Central memory CD8-positive, alpha-beta T cell (primary cell): ENCODE results near the gene SECISBP2L.

Experiments used
- ATAC-seq: fragments of 150-1000 bp; cut with Tn5 transposase; replicated peaks from 2 replicates; pipeline ENCODE4 v1.10.0; 2022; ENCODE audit warnings: mild to moderate bottlenecking, moderate FRiP score, moderate number of reproducible peaks; ENCODE audit not compliant: poor library complexity, severe bottlenecking; ENCODE audit errors: extremely low read depth
- DNase-seq, 2 donors: peaks; one replicate each; pipeline ENCODE4 v3.0.0; 2021; ENCODE audit warnings: low spot score in 2 of 2
- H3K27ac Mint-ChIP-seq: one replicate; pipeline ENCODE4 v1.8.0; 2022; ENCODE audit warnings: low read depth, mild to moderate bottlenecking, moderate library complexity, mixed read lengths
- H3K27me3 Mint-ChIP-seq: one replicate; pipeline ENCODE4 v1.8.0; 2022; ENCODE audit warnings: mixed read lengths
- H3K36me3 Mint-ChIP-seq: one replicate; pipeline ENCODE4 v1.8.0; 2022; ENCODE audit warnings: mild to moderate bottlenecking, moderate library complexity, mixed read lengths; ENCODE audit not compliant: insufficient read depth
- H3K4me1 Mint-ChIP-seq: one replicate; pipeline ENCODE4 v1.8.0; 2022; ENCODE audit warnings: mixed read lengths
- H3K4me3 Mint-ChIP-seq: one replicate; pipeline ENCODE4 v1.8.0; 2022; ENCODE audit warnings: mild to moderate bottlenecking, moderate library complexity, mixed read lengths
- H3K9me3 Mint-ChIP-seq: one replicate; pipeline ENCODE4 v1.8.0; 2022; ENCODE audit warnings: mixed read lengths

The SECISBP2L gene

GRCh38 chr15:49044766-49045606 is 1.3 kb downstream of the SECISBP2L start:
- no peaks in the 10 kb centered on the region for H3K9me3 Mint-ChIP-seq
- no peak for DNase-seq
- H3K36me3 Mint-ChIP-seq: peaks cover 13% of the 10 kb centered on the region

GRCh38 chr15:49044002-49044401 is 2.2 kb downstream of the SECISBP2L start:
- Mint-ChIP-seq H3K9me3 (no peaks in the 10 kb centered on the region), H3K4me3 (peak overlapping the region; percentile 98), H3K4me1 (peaks cover 46% of the 10 kb centered on the region), H3K27ac (peak overlapping the region; percentile 67), H3K27me3 (no peaks in the 10 kb centered on the region), H3K36me3 (peaks cover 13% of the 10 kb centered on the region)
- ATAC-seq (no peak), DNase-seq (no peak)

More at GRCh38 chr15:49044766-49045606, 1.3 kb downstream of the SECISBP2L start:
- no peak for ATAC-seq
- H3K4me3 Mint-ChIP-seq: peak overlapping the region; percentile 98
- H3K27me3 Mint-ChIP-seq: no peaks in the 10 kb centered on the region
- H3K27ac Mint-ChIP-seq: peak overlapping the region; percentile 98
- H3K4me1 Mint-ChIP-seq: peaks cover 43% of the 10 kb centered on the region

GRCh38 chr15:49042165-49042564 is 4.1 kb downstream of the SECISBP2L start:
- no peaks in the 10 kb centered on the region for H3K27me3 Mint-ChIP-seq
- ATAC-seq (no peak), DNase-seq (no peak)
- peaks cover 13% of the 10 kb centered on the region for H3K36me3 Mint-ChIP-seq
- H3K4me1 Mint-ChIP-seq: peaks cover 54% of the 10 kb centered on the region
- no peak overlapping the region for H3K4me3 Mint-ChIP-seq
- peak overlapping the region; percentile 4 for H3K27ac Mint-ChIP-seq
- no peaks in the 10 kb centered on the region for H3K9me3 Mint-ChIP-seq

GRCh38 chr15:49041426-49041825 is 4.8 kb downstream of the SECISBP2L start:
- H3K4me1 Mint-ChIP-seq: peaks cover 49% of the 10 kb centered on the region
- no peak overlapping the region for H3K4me3 Mint-ChIP-seq
- no peak overlapping the region for H3K27ac Mint-ChIP-seq
- H3K9me3 Mint-ChIP-seq: no peaks in the 10 kb centered on the region
- H3K36me3 Mint-ChIP-seq: peaks cover 9% of the 10 kb centered on the region
- no peak for ATAC-seq
- no peaks in the 10 kb centered on the region for H3K27me3 Mint-ChIP-seq
- no peak for DNase-seq

GRCh38 chr15:49040151-49040550 is 6.1 kb downstream of the SECISBP2L start:
- DNase-seq: no peak
- Mint-ChIP-seq H3K4me1 (peaks cover 49% of the 10 kb centered on the region), H3K4me3 (no peak overlapping the region), H3K9me3 (no peaks in the 10 kb centered on the region), H3K27ac (no peak overlapping the region), H3K27me3 (no peaks in the 10 kb centered on the region), H3K36me3 (peaks cover 7% of the 10 kb centered on the region)
- ATAC-seq: no peak

- Mint-ChIP-seq H3K27ac (no peak overlapping the region), H3K27me3 (no peaks in the 10 kb centered on the region), H3K4me3 (no peak overlapping the region), H3K4me1 (peaks cover 40% of the 10 kb centered on the region), H3K9me3 (no peaks in the 10 kb centered on the region), H3K36me3 (peaks cover 11% of the 10 kb centered on the region)
- no peak for DNase-seq
- ATAC-seq: no peak
These were observed 7.9 kb downstream of the SECISBP2L start for GRCh38 chr15:49038382-49038781.

- H3K27ac Mint-ChIP-seq: no peak overlapping the region
- peaks cover 12% of the 10 kb centered on the region for H3K36me3 Mint-ChIP-seq
- H3K9me3 Mint-ChIP-seq: no peaks in the 10 kb centered on the region
- ATAC-seq (no peak), DNase-seq (no peak)
- no peaks in the 10 kb centered on the region for H3K27me3 Mint-ChIP-seq
- no peak overlapping the region for H3K4me3 Mint-ChIP-seq
- H3K4me1 Mint-ChIP-seq: peaks cover 40% of the 10 kb centered on the region
These were observed 8.7 kb downstream of the SECISBP2L start for GRCh38 chr15:49037546-49037940.

GRCh38 chr15:49036650-49037545 is 9.3 kb downstream of the SECISBP2L start:
- DNase-seq: no peak
- Mint-ChIP-seq H3K36me3 (peaks cover 13% of the 10 kb centered on the region), H3K27ac (no peak overlapping the region), H3K4me3 (no peak overlapping the region), H3K4me1 (peaks cover 34% of the 10 kb centered on the region), H3K9me3 (no peaks in the 10 kb centered on the region), H3K27me3 (no peaks in the 10 kb centered on the region)
- peak; percentile 92 for ATAC-seq

GRCh38 chr15:49035825-49036224 is 10.4 kb downstream of the SECISBP2L start:
- H3K9me3 Mint-ChIP-seq: no peaks in the 10 kb centered on the region
- no peak overlapping the region for H3K4me3 Mint-ChIP-seq
- no peak overlapping the region for H3K27ac Mint-ChIP-seq
- H3K4me1 Mint-ChIP-seq: peaks cover 25% of the 10 kb centered on the region
- H3K27me3 Mint-ChIP-seq: no peaks in the 10 kb centered on the region
- ATAC-seq (no peak), DNase-seq (no peak)
- H3K36me3 Mint-ChIP-seq: peaks cover 15% of the 10 kb centered on the region

- Mint-ChIP-seq H3K27me3 (no peaks in the 10 kb centered on the region), H3K4me1 (peaks cover 14% of the 10 kb centered on the region), H3K36me3 (peaks cover 35% of the 10 kb centered on the region), H3K9me3 (no peaks in the 10 kb centered on the region), H3K27ac (no peak overlapping the region), H3K4me3 (no peak overlapping the region)
- ATAC-seq (no peak), DNase-seq (no peak)
These were observed 13.6 kb downstream of the SECISBP2L start for GRCh38 chr15:49032601-49033145.

- H3K4me3 Mint-ChIP-seq: no peak overlapping the region
- H3K27ac Mint-ChIP-seq: no peak overlapping the region
- no peaks in the 10 kb centered on the region for H3K9me3 Mint-ChIP-seq
- DNase-seq (no peak), ATAC-seq (no peak)
- no peaks in the 10 kb centered on the region for H3K27me3 Mint-ChIP-seq
- H3K4me1 Mint-ChIP-seq: peaks cover 10% of the 10 kb centered on the region
- H3K36me3 Mint-ChIP-seq: peaks cover 40% of the 10 kb centered on the region
These were observed 14.4 kb downstream of the SECISBP2L start for GRCh38 chr15:49031804-49032203.

GRCh38 chr15:49026700-49027099 is 19.5 kb downstream of the SECISBP2L start:
- Mint-ChIP-seq H3K36me3 (peaks cover 45% of the 10 kb centered on the region), H3K4me1 (no peaks in the 10 kb centered on the region), H3K27me3 (no peaks in the 10 kb centered on the region), H3K4me3 (no peak overlapping the region), H3K27ac (no peak overlapping the region), H3K9me3 (no peaks in the 10 kb centered on the region)
- DNase-seq: no peak
- no peak for ATAC-seq
